Activated T-cell treated with anti-CD3 and anti-CD28 coated beads, Interleukin-2, amount 50 U/mL, for 72 hours (primary cell): Measurements from ENCODE around the gene POLA2. TPM values are rescaled to one million over a fixed set of nuclear protein-coding genes. Genes with fewer than 3 reads are reported as not detected.

ENCODE experiments used
- ATAC-seq, 2 donors: fragments of 150-1000 bp; cut with Tn5 transposase; replicated peaks in 1 of 2; 2 replicates each; pipeline ENCODE4 v1.10.0; 2021; ENCODE audit warnings: moderate library complexity in 2 of 2, mild to moderate bottlenecking in 1 of 2
- DNase-seq, 2 donors: peaks; one replicate each; pipeline ENCODE4 v3.0.0; 2021 to 2022; ENCODE audit warnings: mixed read lengths in 1 of 2
- H3K27ac Mint-ChIP-seq: one replicate; pipeline ENCODE4 v1.8.0; 2022; ENCODE audit warnings: mild to moderate bottlenecking, moderate library complexity, mixed read lengths
- H3K27me3 Mint-ChIP-seq: one replicate; pipeline ENCODE4 v1.8.0; 2022; ENCODE audit warnings: low read depth, mixed read lengths
- H3K36me3 Mint-ChIP-seq, 2 donors: one replicate each; pipeline ENCODE4 v1.8.0; 2022; ENCODE audit warnings: mixed read lengths in 2 of 2, mild to moderate bottlenecking in 1 of 2; ENCODE audit not compliant: insufficient read depth in 2 of 2
- H3K4me1 Mint-ChIP-seq: one replicate; pipeline ENCODE4 v1.8.0; 2022; ENCODE audit warnings: low read depth, mixed read lengths
- H3K4me3 Mint-ChIP-seq, 2 donors: one replicate each; pipeline ENCODE4 v1.8.0; 2022; ENCODE audit warnings: mild to moderate bottlenecking in 2 of 2, mixed read lengths in 2 of 2, moderate library complexity in 2 of 2
- H3K9me3 Mint-ChIP-seq, 2 donors: one replicate each; pipeline ENCODE4 v1.8.0; 2022; ENCODE audit warnings: mixed read lengths in 2 of 2
- total RNA-seq, 2 donors: library from RNA; stranded (reverse); gene quantifications; one replicate each; pipeline ENCODE4 v1.2.3, GENCODE V29; 2022

Gene POLA2
- total RNA-seq, 2 donors from 2014 or later = 54.2 to 67.0 TPM

DNA sequence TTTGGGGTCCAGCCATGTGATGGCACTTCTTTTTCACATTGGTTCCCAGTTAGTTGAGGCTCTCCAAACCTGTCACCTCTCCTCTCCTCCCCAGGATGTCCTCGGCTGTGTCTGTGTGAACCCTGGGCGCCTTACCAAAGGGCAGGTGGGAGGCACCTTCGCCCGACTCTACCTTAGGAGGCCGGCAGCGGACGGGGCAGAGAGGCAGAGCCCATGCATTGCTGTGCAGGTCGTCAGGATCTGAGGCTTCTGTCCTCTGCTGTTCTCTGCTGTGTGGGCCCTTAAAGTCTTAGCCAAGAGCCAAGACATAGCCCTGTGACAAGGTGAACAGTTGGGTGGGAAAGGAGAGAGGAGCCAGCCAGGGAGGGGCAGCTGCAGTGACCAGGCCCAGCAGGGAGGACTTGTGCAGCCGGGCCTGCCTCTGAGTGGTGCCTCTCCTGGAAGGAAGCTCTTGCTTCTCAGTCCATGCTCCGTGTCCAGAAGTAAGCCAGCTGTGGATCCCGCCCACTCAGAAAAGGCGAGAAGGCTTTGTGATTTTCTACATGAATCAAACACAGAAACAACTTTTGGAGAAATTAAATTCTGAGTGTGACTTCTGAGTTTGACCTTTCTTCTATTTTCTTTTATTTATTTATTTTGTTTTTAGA is 35.4 kb downstream of the POLA2 start:
- no peak for ATAC-seq
- no peak overlapping the region for H3K27ac Mint-ChIP-seq

DNA sequence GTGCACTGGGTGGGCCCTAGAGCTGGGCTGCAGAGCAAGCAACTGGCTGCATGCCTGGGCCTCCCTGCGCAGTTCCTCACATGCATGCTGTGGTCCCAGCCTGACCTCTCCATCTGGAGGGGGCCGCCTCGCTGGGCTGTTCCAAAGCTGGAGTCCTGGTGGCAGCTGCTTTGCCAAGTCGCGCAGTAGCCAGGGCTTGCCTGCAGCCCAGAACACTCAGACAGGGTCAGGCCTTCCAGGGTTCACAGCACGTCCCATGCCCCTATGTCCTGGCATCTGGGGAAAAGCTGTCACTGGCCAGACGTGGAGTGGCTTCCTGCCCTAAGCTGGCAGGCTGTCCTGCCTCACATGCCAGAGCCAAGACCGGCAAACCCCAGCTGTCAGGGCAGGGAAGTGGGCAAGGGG is 36.4 kb downstream of the POLA2 start:
- ATAC-seq = no peak
- Mint-ChIP-seq H3K27me3 (no peaks in the 10 kb centered on the region), H3K36me3 (peaks cover 6 to 18% of the 10 kb centered on the region in 2 donors), H3K27ac (no peak overlapping the region), H3K4me3 (no peak overlapping the region), H3K4me1 (no peaks in the 10 kb centered on the region), H3K9me3 (no peaks in the 10 kb centered on the region)
- DNase-seq = no peak

More for the DNA sequence above, 35.4 kb downstream of the POLA2 start:
- Mint-ChIP-seq H3K27me3 (no peaks in the 10 kb centered on the region), H3K9me3 (no peaks in the 10 kb centered on the region), H3K4me3 (no peak overlapping the region), H3K4me1 (no peaks in the 10 kb centered on the region), H3K36me3 (peaks cover 6 to 18% of the 10 kb centered on the region in 2 donors)
- DNase-seq = no peak

DNA sequence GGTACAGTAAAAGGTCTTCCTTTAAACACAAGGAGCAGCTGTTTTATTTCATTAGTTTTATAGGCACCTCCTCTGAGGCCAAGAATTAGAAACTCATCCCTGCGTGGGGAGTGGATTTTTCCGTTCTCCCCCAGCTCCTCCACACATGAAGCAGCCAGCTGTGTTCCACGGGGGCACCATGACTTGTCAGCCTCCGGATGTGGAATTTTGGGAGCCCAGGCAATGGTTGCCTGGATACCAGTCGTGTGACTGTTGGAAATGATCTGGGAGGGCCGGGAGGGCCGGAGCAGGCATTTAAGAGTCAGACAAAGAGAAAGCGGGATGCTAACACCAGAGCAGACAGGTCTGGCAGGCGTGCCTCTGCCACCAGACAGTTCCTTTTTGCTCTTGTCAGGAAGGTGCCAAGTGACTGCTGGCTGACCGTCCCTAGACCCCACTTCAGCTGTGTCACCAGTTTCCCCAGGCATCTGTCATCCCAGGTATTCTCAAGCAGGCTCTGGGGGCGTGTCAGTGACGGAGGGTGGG is 37.0 kb downstream of the POLA2 start:
- no peak overlapping the region for H3K4me3 Mint-ChIP-seq
- ATAC-seq = no peak
- H3K36me3 Mint-ChIP-seq = peaks cover 6 to 15% of the 10 kb centered on the region in 2 donors

DNA sequence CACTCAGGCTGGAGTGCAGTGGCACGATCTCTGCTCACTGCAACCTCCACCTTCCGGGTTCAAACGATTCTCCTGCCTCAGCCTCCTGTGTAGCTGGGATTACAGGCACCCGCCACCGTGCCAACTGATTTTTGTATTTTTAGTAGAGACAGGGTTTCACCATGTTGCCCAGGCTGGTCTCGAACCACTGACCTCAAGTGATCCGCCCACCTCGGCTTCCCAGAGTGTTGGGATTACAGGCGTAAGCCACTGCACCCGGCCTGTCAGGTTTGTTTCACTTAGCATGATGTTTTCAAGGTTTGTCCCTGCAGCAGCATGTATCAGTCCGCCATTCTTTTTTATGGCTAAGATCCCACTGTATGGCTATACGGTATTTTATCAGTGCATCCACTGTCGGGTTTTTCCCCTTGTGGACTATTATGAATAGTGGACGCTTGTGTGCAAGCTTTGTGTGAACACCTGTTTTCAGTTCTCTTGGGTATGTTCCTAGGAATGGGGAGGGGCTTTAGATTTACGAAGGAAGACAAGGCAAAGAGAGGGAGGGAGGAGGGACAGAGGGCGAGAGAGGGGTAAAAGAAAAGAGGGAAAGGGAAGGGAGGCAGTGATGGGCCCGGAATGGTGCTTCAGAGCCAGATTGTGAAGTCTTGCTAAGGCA is 39.0 kb downstream of the POLA2 start:
- Mint-ChIP-seq H3K4me1 (no peaks in the 10 kb centered on the region), H3K9me3 (no peaks in the 10 kb centered on the region), H3K4me3 (no peak overlapping the region), H3K36me3 (peaks cover 6 to 11% of the 10 kb centered on the region in 2 donors), H3K27me3 (no peaks in the 10 kb centered on the region), H3K27ac (no peak overlapping the region)
- DNase-seq = no peak
- no peak for ATAC-seq

More for the DNA sequence above, 37.0 kb downstream of the POLA2 start:
- Mint-ChIP-seq H3K4me1 (no peaks in the 10 kb centered on the region), H3K27me3 (no peaks in the 10 kb centered on the region), H3K27ac (no peak overlapping the region), H3K9me3 (no peaks in the 10 kb centered on the region)
- DNase-seq = no peak

DNA sequence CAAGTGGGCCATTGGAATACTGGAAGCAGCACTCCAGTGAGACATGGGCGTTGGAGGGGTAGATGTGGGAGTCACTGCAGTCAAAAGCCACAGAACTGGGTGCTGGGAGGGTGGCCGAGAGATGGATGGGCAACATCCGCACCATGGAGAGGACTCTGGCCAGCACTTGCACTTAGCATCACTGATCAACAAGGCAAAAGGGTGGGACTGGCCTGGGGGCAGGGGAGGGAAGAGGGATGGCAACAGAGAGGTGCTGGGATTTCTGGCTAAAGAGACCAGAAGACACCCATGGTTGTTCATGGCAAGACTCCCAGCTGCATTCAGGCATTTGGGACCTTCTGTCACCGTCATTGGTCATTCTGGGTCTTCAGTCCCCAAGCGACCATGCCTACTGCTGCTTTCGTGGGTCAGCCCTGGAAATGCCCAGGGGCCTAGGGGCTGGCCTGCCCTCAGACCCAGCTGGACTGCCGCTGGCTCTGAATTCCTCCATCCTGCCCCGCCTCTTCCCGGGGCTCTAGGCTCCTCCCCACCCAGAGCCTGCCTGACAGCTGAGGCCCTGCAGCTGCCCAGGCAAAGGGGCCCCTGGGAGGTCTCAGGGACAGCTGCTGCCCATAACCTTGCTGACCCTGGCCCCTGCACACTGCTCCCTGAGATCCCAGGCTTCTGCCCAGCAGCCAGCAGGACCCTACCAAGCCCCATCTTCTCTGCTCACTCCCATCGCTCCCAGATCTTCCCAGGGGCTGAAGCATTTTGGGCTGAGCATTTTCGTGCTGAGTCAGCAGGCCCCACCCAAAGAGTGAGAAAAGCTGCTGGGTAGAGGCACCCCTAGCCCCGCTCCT is 39.9 kb downstream of the POLA2 start:
- peaks cover 3 to 11% of the 10 kb centered on the region in 2 donors for H3K36me3 Mint-ChIP-seq
- no peaks in the 10 kb centered on the region for H3K4me1 Mint-ChIP-seq
- no peak for ATAC-seq
- H3K9me3 Mint-ChIP-seq = no peaks in the 10 kb centered on the region
- no peak overlapping the region for H3K4me3 Mint-ChIP-seq
- H3K27me3 Mint-ChIP-seq = no peaks in the 10 kb centered on the region
- DNase-seq = no peak
- H3K27ac Mint-ChIP-seq = no peak overlapping the region

DNA sequence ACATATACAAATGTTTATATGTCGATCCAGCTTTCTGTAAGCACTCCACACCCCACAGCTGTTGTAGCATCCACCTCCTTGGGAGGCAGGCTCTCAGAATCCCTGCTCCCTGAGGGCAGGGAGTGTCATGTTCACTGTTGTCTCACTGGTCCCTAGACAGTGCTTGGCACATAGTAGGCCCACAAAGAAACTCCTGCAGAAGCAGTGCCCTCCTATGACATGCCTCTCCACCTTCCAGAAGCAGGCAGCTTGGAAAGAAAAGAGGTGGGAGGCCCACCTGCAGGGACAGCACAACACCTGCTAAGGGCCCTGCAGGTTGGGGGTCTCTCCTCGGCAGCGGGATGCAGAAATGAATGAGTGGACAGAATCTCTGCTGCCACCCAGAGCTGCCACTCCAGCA is 41.8 kb downstream of the POLA2 start:
- no peak overlapping the region for H3K27ac Mint-ChIP-seq
- H3K4me1 Mint-ChIP-seq = no peaks in the 10 kb centered on the region
- ATAC-seq = no peak
- no peak overlapping the region for H3K4me3 Mint-ChIP-seq
- no peak for DNase-seq
- peaks cover 3 to 4% of the 10 kb centered on the region in 2 donors for H3K36me3 Mint-ChIP-seq
- no peaks in the 10 kb centered on the region for H3K27me3 Mint-ChIP-seq
- H3K9me3 Mint-ChIP-seq = no peaks in the 10 kb centered on the region

DNA sequence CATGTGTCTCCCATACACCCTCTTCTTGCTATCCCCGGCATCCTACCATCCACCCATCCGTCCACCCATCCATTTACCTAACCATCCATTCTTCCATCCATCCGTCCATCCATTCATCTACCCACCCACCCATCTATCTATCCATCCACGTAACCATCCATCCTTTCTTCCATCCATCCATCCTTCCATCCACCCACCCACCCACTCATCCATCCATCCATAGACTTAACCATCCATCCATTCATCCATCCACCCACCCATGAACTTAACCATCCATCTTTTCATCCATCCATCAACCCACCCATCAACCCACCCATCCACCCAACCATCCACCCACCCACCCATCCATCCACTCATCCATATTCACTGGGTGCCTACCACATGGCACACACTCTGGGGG is 42.3 kb downstream of the POLA2 start:
- DNase-seq = no peak
- H3K27ac Mint-ChIP-seq = no peak overlapping the region
- no peak for ATAC-seq
- no peaks in the 10 kb centered on the region for H3K27me3 Mint-ChIP-seq
- no peak overlapping the region for H3K4me3 Mint-ChIP-seq
- H3K36me3 Mint-ChIP-seq = peaks cover 3 to 4% of the 10 kb centered on the region in 2 donors
- no peaks in the 10 kb centered on the region for H3K4me1 Mint-ChIP-seq
- H3K9me3 Mint-ChIP-seq = no peaks in the 10 kb centered on the region

DNA sequence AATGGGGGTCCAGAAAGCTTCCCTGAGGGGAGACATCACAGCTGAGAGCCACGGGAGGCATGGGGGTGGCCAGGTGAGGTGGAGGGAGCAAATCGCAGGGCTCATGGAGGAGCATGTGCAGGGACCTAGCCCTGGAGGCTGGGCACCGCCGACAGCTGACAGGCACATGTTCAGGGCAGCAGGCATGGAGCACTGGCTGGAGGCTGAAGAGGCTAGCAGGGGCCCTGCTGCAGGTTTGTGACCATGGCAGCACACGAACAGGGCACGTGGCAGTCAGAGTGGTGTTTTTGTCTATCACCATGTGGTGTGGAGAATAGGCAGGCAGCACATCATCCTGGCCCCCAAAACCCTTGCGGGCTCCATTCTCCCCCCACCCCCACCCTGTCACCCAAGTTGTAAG is 42.9 kb downstream of the POLA2 start:
- H3K9me3 Mint-ChIP-seq = no peaks in the 10 kb centered on the region
- H3K27ac Mint-ChIP-seq = no peak overlapping the region
- H3K4me1 Mint-ChIP-seq = no peaks in the 10 kb centered on the region
- H3K36me3 Mint-ChIP-seq = peaks cover 3 to 4% of the 10 kb centered on the region in 2 donors
- no peak overlapping the region for H3K4me3 Mint-ChIP-seq
- ATAC-seq = no peak
- DNase-seq = no peak
- H3K27me3 Mint-ChIP-seq = no peaks in the 10 kb centered on the region

DNA sequence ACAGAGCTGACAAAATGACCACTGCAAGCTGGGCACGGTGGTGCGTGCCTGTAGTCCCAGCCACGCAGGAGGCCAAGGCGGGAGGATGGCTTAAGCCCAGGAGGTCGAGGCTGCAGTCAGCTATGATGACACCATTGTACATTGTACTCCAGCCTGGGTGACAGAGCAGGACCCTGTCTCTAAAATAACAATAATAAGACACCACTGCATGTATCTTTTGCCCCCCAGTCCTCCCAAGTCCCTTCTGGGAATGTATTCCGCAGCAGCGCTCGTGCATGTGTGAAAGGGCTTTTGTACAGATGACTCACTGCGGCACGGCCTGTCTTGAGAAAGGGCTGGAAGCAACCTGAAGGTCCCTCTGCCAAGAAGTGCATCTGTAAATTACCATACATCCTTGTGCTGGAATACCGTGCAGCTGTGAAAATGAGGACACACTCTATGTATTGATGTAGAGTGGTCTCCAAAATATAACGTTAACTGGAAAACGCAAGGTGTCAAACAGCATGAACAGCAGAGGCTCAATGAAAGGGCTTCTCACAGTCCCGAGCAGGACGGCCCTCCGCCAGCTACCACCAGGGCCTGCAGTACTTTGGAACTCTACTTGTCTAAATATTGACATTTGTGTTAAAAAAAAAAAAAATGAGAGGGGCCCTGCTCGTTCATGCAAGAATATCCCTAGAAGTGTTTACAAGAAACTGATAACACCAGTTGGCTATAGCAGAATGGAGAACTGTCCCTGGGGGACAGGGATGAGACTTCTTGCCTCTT is 43.9 kb downstream of the POLA2 start:
- H3K9me3 Mint-ChIP-seq = no peaks in the 10 kb centered on the region

DNA sequence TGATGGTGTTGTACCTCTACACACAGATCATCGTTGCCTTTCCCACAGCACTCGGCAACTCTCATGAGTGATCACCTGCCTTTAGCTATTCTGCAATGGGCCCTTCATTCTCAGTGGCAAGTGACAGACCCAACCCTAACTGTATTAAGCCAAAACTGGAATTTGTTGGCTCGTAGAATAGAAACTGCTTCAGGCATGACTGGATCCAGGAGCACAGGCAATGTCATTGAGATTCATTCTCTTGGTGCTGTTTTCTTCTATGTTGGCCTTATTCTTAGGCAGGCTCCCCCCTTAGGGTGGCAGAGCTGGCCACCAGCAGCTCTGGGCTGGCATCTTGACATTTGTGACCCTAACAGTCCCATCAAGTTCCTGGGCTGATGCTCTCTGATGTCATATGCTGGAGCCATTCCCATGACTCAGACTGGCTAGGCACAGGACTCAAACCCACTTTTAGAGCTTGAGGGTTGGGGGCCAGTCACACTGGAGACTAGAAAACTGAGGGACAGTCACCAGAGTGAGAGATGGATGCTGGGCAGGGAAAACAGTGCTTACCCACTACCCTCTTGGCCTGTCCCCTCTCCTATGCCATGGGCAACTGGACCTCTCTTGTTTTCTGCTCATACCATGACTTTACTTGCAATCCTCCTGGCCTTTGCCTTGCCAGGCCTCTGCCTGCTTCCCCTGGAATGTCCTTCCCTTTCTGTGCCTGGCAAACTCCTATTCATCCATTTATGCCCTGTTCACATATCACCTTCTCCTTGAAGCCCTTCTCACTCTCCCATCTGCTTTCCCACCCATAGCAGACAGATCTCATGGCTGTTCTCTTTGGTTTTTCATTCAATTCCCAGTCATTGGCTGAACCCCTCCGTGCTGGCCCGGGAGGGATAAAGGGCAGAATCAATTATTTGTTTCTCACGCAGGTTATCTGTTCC is 45.8 kb downstream of the POLA2 start:
- no peaks in the 10 kb centered on the region for H3K9me3 Mint-ChIP-seq
- H3K27me3 Mint-ChIP-seq = no peaks in the 10 kb centered on the region
- ATAC-seq = no peak
- no peak overlapping the region for H3K27ac Mint-ChIP-seq
- peaks cover 3 to 4% of the 10 kb centered on the region in 2 donors for H3K36me3 Mint-ChIP-seq
- DNase-seq = no peak
- no peak overlapping the region for H3K4me3 Mint-ChIP-seq
- H3K4me1 Mint-ChIP-seq = no peaks in the 10 kb centered on the region

More for the DNA sequence above, 43.9 kb downstream of the POLA2 start:
- Mint-ChIP-seq H3K4me1 (no peaks in the 10 kb centered on the region), H3K27ac (no peak overlapping the region), H3K4me3 (no peak overlapping the region), H3K36me3 (peaks cover 3 to 4% of the 10 kb centered on the region in 2 donors), H3K27me3 (no peaks in the 10 kb centered on the region)
- no peak for ATAC-seq
- no peak for DNase-seq

DNA sequence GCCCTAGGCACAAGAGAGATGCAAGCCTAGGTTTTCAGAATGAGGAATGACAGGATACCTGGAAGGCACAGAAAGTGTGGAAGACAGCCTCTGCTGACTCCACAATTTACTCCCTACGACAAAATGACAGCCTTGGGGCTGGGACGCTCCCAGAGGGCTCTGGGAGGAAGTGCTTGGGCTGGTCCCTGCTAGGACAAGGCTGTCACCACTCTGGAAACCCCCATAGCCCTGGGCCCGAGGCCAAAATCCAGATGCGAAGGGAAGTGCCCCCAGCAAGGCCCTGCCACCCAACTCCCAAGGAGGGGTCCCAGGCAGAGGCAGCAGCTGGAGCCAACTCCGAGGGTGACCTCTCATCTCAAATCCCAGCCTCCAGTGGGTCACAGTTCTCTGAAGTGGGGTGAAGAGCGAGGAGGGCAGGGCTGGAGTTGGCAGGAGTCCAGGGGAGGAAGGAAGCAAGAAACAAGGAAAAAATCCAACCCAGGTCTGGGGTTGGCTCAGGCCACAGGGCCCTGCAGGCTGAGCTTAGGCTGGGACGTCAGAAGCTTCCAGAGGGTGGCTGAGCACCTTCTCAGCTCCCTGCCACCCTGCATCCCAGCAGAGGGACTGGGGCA is 46.6 kb downstream of the POLA2 start:
- DNase-seq = no peak
- Mint-ChIP-seq H3K9me3 (no peaks in the 10 kb centered on the region), H3K27ac (no peak overlapping the region), H3K4me1 (no peaks in the 10 kb centered on the region), H3K27me3 (peaks cover under 1% of the 10 kb centered on the region), H3K4me3 (no peak overlapping the region), H3K36me3 (peaks cover 3 to 4% of the 10 kb centered on the region in 2 donors)
- peak; percentile 14 to 17 for ATAC-seq
